HepG2 (cell line): ENCODE results near the gene SH2D6. TPM values are rescaled to one million over a fixed set of nuclear protein-coding genes. Genes with fewer than 3 reads are reported as not detected.

Source experiments
- HES4 ChIP-seq: sonication (generic); formaldehyde crosslinking; IDR thresholded peaks from 2 replicates; pipeline ENCODE4 v1.9.0; 2021; ENCODE audit warnings: mild to moderate bottlenecking, missing genetic modification reagents, borderline replicate concordance
- HNRNPH1 ChIP-seq: fragments of 200-400 bp; formaldehyde crosslinking; optimal IDR thresholded peaks from 2 replicates; pipeline ENCODE3; 2017; ENCODE audit warnings: mild to moderate bottlenecking, low read depth, low read length
- MIER2 ChIP-seq: IDR thresholded peaks from 2 replicates; pipeline ENCODE4 v1.6.1; 2016; ENCODE audit warnings: missing biosample characterization, missing genetic modification reagents
- NR2F2 ChIP-seq: IDR thresholded peaks from 2 replicates; pipeline ENCODE4 v1.6.1; 2012; ENCODE audit warnings: low read depth, inconsistent platforms, borderline replicate concordance
- PHF21A ChIP-seq: sonication (generic); formaldehyde crosslinking; IDR thresholded peaks from 2 replicates; pipeline ENCODE4 v1.5.0; 2020; ENCODE audit warnings: mild to moderate bottlenecking, missing genetic modification reagents
- POLR2A ChIP-seq, 2 experiments: IDR thresholded peaks; 2 replicates each; pipeline ENCODE4 v1.6.1; 2011; ENCODE audit warnings: low read depth in 2 of 2, low read length in 2 of 2, mild to moderate bottlenecking in 1 of 2, moderate library complexity in 1 of 2; ENCODE audit not compliant: insufficient read depth in 1 of 2
- TOE1 ChIP-seq: sonication (generic); formaldehyde crosslinking; IDR thresholded peaks from 2 replicates; pipeline ENCODE4 v1.4.0; 2020; ENCODE audit warnings: mild to moderate bottlenecking, missing genetic modification reagents
- ZNF777 ChIP-seq: sonication (generic); formaldehyde crosslinking; IDR thresholded peaks from 2 replicates; pipeline ENCODE4 v1.4.0; 2020; ENCODE audit warnings: missing genetic modification reagents
- ZNF839 ChIP-seq: sonication (generic); formaldehyde crosslinking; IDR thresholded peaks from 2 replicates; pipeline ENCODE4 v1.4.0; 2020; ENCODE audit warnings: missing genetic modification reagents, mild to moderate bottlenecking, borderline replicate concordance
- ZSCAN25 ChIP-seq: sonication (generic); formaldehyde crosslinking; IDR thresholded peaks from 2 replicates; pipeline ENCODE4 v1.8.0; 2022; ENCODE audit warnings: mild to moderate bottlenecking, missing genetic modification reagents
- polyA plus RNA-seq, 8 experiments: library from polyadenylated mRNA; depleted of rRNA in 3 of 8; stranded (reverse) in 7 of 8; unstranded in 1 of 8; fragments of >200 nt; fragmentation: Illumina TruSeq in 4 of 8; extraction: Trizol in 4 of 8; gene quantifications; 2 replicates each; pipeline versions ENCODE4 v1.2.1 to v1.2.3, GENCODE V29; 2011 to 2016; ENCODE audit warnings: low read depth in 4 of 8, missing spikeins in 1 of 8, mixed read lengths in 1 of 8; ENCODE audit not compliant: insufficient read depth in 1 of 8
- total RNA-seq, 5 experiments: library from RNA; depleted of rRNA; stranded (reverse); fragments of >200 nt; fragmentation: Illumina TruSeq; extraction: Trizol; gene quantifications; 2 replicates each; pipeline ENCODE4 v1.2.3, GENCODE V29; 2016; ENCODE audit warnings: low read depth in 1 of 5
- TF ChIP-seq, protein P1 (sequence below): sonication (generic); formaldehyde crosslinking; IDR thresholded peaks from 2 replicates; pipeline ENCODE4 v1.4.0; 2020; ENCODE audit warnings: missing genetic modification reagents
- TF ChIP-seq, protein P2 (sequence below): sonication (generic); formaldehyde crosslinking; IDR thresholded peaks from 2 replicates; pipeline ENCODE4 v1.4.0; 2020; ENCODE audit warnings: missing genetic modification reagents, borderline replicate concordance
- TF ChIP-seq, protein P3 (sequence below), 2 experiments: fragments of 450-650 bp in 1 of 2; sonication (generic) in 1 of 2; formaldehyde crosslinking; IDR thresholded peaks; 2 replicates each; pipeline versions ENCODE4 v1.5.0 to v1.8.0; 2020 to 2022; ENCODE audit warnings: mild to moderate bottlenecking in 1 of 2, missing genetic modification reagents in 1 of 2
- TF ChIP-seq, protein P4 (sequence below): sonication (generic); formaldehyde crosslinking; IDR thresholded peaks from 2 replicates; pipeline ENCODE4 v1.5.0; 2020; ENCODE audit warnings: mild to moderate bottlenecking, missing genetic modification reagents, borderline replicate concordance
- TF ChIP-seq, protein P5 (sequence below): sonication (generic); formaldehyde crosslinking; IDR thresholded peaks from 2 replicates; pipeline ENCODE4 v1.4.0; 2020; ENCODE audit warnings: mild to moderate bottlenecking, missing genetic modification reagents

The SH2D6 gene
- total and polyA plus RNA-seq, 2 of the 13 experiments (the other 11 are each of a cell fraction or from before 2014, with no cell fraction given): 0.11 to 0.26 TPM

DNA sequence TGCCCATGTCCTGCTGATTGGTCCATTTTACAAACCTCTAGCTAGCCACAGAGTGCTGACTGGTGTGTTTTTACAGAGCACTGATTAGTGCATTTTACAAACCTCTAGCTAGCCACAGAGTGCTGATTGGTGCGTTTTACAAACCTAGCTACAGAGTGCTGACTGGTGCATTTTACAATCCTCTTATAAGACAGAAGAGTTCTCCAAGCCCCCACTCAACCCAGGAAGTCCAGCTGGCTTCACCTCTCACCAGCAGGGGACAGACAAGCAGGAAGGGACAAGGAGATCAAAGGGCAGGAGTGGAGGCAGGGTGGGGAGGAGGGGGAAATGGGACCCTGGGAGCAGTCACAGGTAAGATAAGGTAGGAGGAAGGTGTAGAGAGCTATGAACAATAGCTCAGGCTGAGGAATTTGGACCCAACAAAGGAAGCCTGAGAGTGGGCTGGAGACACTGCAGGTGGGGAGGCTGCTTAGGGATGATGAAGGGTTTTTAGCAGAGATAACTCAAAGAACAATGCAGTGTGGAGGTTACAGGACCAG, 37.1 kb downstream of the SH2D6 start (continued):
- TF ChIP-seq, protein P1, sequence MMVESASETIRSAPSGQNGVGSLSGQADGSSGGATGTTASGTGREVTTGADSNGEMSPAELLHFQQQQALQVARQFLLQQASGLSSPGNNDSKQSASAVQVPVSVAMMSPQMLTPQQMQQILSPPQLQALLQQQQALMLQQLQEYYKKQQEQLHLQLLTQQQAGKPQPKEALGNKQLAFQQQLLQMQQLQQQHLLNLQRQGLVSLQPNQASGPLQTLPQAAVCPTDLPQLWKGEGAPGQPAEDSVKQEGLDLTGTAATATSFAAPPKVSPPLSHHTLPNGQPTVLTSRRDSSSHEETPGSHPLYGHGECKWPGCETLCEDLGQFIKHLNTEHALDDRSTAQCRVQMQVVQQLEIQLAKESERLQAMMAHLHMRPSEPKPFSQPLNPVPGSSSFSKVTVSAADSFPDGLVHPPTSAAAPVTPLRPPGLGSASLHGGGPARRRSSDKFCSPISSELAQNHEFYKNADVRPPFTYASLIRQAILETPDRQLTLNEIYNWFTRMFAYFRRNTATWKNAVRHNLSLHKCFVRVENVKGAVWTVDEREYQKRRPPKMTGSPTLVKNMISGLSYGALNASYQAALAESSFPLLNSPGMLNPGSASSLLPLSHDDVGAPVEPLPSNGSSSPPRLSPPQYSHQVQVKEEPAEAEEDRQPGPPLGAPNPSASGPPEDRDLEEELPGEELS: no peak
- TF ChIP-seq ZNF839 (CRISPR knock-in tag): no peak
- no peak for TF ChIP-seq NR2F2
- TF ChIP-seq, protein P2, sequence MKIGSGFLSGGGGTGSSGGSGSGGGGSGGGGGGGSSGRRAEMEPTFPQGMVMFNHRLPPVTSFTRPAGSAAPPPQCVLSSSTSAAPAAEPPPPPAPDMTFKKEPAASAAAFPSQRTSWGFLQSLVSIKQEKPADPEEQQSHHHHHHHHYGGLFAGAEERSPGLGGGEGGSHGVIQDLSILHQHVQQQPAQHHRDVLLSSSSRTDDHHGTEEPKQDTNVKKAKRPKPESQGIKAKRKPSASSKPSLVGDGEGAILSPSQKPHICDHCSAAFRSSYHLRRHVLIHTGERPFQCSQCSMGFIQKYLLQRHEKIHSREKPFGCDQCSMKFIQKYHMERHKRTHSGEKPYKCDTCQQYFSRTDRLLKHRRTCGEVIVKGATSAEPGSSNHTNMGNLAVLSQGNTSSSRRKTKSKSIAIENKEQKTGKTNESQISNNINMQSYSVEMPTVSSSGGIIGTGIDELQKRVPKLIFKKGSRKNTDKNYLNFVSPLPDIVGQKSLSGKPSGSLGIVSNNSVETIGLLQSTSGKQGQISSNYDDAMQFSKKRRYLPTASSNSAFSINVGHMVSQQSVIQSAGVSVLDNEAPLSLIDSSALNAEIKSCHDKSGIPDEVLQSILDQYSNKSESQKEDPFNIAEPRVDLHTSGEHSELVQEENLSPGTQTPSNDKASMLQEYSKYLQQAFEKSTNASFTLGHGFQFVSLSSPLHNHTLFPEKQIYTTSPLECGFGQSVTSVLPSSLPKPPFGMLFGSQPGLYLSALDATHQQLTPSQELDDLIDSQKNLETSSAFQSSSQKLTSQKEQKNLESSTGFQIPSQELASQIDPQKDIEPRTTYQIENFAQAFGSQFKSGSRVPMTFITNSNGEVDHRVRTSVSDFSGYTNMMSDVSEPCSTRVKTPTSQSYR (CRISPR knock-in tag): peak; percentile 78; the same call in 1 of the 2 replicates
- peak; percentile 51; the same call in 1 of the 2 replicates for TF ChIP-seq ZSCAN25 (CRISPR knock-in tag)
- no peak for TF ChIP-seq ZNF777 (CRISPR knock-in tag)
- TF ChIP-seq, protein P3, sequence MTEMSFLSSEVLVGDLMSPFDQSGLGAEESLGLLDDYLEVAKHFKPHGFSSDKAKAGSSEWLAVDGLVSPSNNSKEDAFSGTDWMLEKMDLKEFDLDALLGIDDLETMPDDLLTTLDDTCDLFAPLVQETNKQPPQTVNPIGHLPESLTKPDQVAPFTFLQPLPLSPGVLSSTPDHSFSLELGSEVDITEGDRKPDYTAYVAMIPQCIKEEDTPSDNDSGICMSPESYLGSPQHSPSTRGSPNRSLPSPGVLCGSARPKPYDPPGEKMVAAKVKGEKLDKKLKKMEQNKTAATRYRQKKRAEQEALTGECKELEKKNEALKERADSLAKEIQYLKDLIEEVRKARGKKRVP (CRISPR knock-in tag; IDR thresholded peaks at IDR 0.05): no peak
- TF ChIP-seq MIER2 (CRISPR knock-in tag): peak; percentile 62; the same call in 1 of the 2 replicates
- no peak for TF ChIP-seq HES4 (CRISPR knock-in tag)
- TF ChIP-seq, protein P4, sequence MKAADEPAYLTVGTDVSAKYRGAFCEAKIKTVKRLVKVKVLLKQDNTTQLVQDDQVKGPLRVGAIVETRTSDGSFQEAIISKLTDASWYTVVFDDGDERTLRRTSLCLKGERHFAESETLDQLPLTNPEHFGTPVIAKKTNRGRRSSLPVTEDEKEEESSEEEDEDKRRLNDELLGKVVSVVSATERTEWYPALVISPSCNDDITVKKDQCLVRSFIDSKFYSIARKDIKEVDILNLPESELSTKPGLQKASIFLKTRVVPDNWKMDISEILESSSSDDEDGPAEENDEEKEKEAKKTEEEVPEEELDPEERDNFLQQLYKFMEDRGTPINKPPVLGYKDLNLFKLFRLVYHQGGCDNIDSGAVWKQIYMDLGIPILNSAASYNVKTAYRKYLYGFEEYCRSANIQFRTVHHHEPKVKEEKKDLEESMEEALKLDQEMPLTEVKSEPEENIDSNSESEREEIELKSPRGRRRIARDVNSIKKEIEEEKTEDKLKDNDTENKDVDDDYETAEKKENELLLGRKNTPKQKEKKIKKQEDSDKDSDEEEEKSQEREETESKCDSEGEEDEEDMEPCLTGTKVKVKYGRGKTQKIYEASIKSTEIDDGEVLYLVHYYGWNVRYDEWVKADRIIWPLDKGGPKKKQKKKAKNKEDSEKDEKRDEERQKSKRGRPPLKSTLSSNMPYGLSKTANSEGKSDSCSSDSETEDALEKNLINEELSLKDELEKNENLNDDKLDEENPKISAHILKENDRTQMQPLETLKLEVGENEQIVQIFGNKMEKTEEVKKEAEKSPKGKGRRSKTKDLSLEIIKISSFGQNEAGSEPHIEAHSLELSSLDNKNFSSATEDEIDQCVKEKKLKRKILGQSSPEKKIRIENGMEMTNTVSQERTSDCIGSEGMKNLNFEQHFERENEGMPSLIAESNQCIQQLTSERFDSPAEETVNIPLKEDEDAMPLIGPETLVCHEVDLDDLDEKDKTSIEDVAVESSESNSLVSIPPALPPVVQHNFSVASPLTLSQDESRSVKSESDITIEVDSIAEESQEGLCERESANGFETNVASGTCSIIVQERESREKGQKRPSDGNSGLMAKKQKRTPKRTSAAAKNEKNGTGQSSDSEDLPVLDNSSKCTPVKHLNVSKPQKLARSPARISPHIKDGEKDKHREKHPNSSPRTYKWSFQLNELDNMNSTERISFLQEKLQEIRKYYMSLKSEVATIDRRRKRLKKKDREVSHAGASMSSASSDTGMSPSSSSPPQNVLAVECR (CRISPR knock-in tag): no peak
- TF ChIP-seq PHF21A: no peak
- TF ChIP-seq, protein P5, sequence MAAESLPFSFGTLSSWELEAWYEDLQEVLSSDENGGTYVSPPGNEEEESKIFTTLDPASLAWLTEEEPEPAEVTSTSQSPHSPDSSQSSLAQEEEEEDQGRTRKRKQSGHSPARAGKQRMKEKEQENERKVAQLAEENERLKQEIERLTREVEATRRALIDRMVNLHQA (CRISPR knock-in tag): no peak
- no peak for TF ChIP-seq POLR2A (IDR thresholded peaks at IDR 0.05; ENCODE audit: insufficient read depth in 1 of 2, low read depth in 2 of 2, low read length in 2 of 2)
- TF ChIP-seq TOE1 (CRISPR knock-in tag): no peak
- no peak for TF ChIP-seq HNRNPH1
